ENCODE data around the gene QPCTL. TPM values are rescaled to one million over a fixed set of nuclear protein-coding genes. Genes with fewer than 3 reads are reported as not detected.

The QPCTL gene
- total RNA-seq, 1 donor from 2014 or later, result 10.9 TPM

- ATAC-seq (no peak), DNase-seq (ENCODE audit: low spot score) (no peak)
- intact Hi-C loops (cut with DNase I), result no loop called here
These were observed 60.2 kb downstream of the QPCTL start for GRCh38 chr19:45752639-45753038.

- ATAC-seq, result no peak
- intact Hi-C loops (cut with DNase I), result no loop called here
- no peak for DNase-seq (ENCODE audit: low spot score)
These were observed 61.1 kb downstream of the QPCTL start for GRCh38 chr19:45753548-45753947.

Small RNA genes within 50 kb of the gene (microRNA-seq; reads per million reads assigned to microRNA genes)
- gene MIR642A (not detected), gene MIR642B (not detected)

Other genes with a start within 250 kb of the QPCTL start
- 3.7 TPM for gene FOSB, start 224.7 kb upstream of the QPCTL start, total RNA-seq
- gene RTN2, start 195.6 kb upstream of the QPCTL start, total RNA-seq, result 4.0 TPM
- 1.8 TPM for gene PPM1N, start 194.2 kb upstream of the QPCTL start, total RNA-seq
- 72.1 TPM for gene VASP, start 185.2 kb upstream of the QPCTL start, total RNA-seq
- gene OPA3, start 107.9 kb upstream of the QPCTL start, total RNA-seq, result 10.7 TPM
- 29.7 TPM for gene GPR4, start 90.5 kb upstream of the QPCTL start, total RNA-seq
- gene EML2, start 53.3 kb upstream of the QPCTL start, total RNA-seq, result 43.3 TPM
- gene GIPR, start 24.4 kb upstream of the QPCTL start, total RNA-seq, result 5.0 TPM
- gene SNRPD2, start 713 bp upstream of the QPCTL start, total RNA-seq, result 209 TPM
- 23.6 TPM for gene FBXO46, start 38.2 kb downstream of the QPCTL start, total RNA-seq
- gene MEIOSIN, start 40.8 kb downstream of the QPCTL start, total RNA-seq, result not detected
- 26.3 TPM for gene SIX5, start 76.6 kb downstream of the QPCTL start, total RNA-seq
- gene DMPK, start 89.8 kb downstream of the QPCTL start, total RNA-seq, result 77.9 TPM
- 57.4 TPM for gene DMWD, start 100.2 kb downstream of the QPCTL start, total RNA-seq
- 0.18 TPM for gene RSPH6A, start 122.6 kb downstream of the QPCTL start, total RNA-seq
- 60.9 TPM for gene SYMPK, start 170.5 kb downstream of the QPCTL start, total RNA-seq
- not detected for gene FOXA3, start 171.7 kb downstream of the QPCTL start, total RNA-seq
- gene IRF2BP1, start 193.5 kb downstream of the QPCTL start, total RNA-seq, result 21.0 TPM
- gene MYPOP, start 209.9 kb downstream of the QPCTL start, total RNA-seq, result 8.6 TPM
- not detected for gene NANOS2, start 222.1 kb downstream of the QPCTL start, total RNA-seq

Measured in sciatic nerve (tissue), 2 donors.